ENCODE measurements around the gene MAPKBP1.

GRCh38 chr15:41844814-41845213 lies 70.5 kb downstream of the MAPKBP1 start:
- TF ChIP-seq CTCF (IDR thresholded peaks at IDR 0.05), result no peak
- no peak for TF ChIP-seq POLR2A (IDR thresholded peaks at IDR 0.05)

All from heart left ventricle (tissue), 13 donors.